Measurements from ENCODE around the gene CACNA1S. TPM values are rescaled to one million over a fixed set of nuclear protein-coding genes. Genes with fewer than 3 reads are reported as not detected.

CACNA1S gene
- total RNA-seq, 1 donor from 2014 or later, result not detected

DNA sequence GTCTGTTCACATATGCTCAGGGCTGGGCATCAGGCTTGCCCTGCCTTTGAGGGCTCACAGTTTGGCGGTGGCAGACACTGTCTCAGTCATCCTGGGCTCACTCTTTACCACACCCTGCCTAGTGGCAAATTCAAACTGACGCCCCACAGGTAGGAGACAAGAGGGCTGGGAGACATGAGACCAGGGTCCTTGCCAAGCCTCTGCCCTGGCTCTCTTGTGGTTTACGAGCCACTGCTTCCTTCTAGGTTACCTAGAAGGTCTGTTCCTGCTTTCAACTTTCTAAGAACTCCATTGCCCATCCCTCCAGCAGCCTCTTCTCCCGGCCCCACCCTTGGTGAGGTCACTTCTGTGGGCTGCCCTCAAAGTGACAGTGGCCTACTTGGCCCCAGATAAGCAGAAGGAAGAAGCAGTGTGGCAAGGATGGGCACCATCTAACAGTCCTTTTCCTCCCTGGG, 99.2 kb downstream of the CACNA1S start:
- H3K4me2 ChIP-seq (ENCODE audit: low read length), result no peak overlapping the region
- no peaks in the 10 kb centered on the region for H3K9me3 ChIP-seq (ENCODE audit: insufficient read depth, low read depth, low read length)
- no peak for DNase-seq (ENCODE audit: low read depth)
- H2AFZ ChIP-seq (ENCODE audit: low read depth, low read length), result no peak overlapping the region
- no peaks in the 10 kb centered on the region for H3K79me2 ChIP-seq (ENCODE audit: insufficient read depth, low read length)
- no peak overlapping the region for H3K4me3 Mint-ChIP-seq (ENCODE audit: unreplicated experiment)
- peaks cover 26% of the 10 kb centered on the region for H3K4me1 Mint-ChIP-seq (ENCODE audit: low read depth, unreplicated experiment)
- H3K27ac Mint-ChIP-seq (ENCODE audit: unreplicated experiment), result no peak overlapping the region
- H3K9me3 Mint-ChIP-seq (ENCODE audit: unreplicated experiment), result no peaks in the 10 kb centered on the region
- H3K9ac ChIP-seq (ENCODE audit: low read length), result no peak overlapping the region
- H3K27me3 Mint-ChIP-seq (ENCODE audit: low read depth, unreplicated experiment), result peaks cover 14% of the 10 kb centered on the region
- H3K27ac ChIP-seq (ENCODE audit: low read depth, low read length), result no peak overlapping the region
- peaks cover 21% of the 10 kb centered on the region for H4K20me1 ChIP-seq (ENCODE audit: insufficient read depth, low read length)
- H3K36me3 ChIP-seq (ENCODE audit: insufficient read depth, low read length), result no peaks in the 10 kb centered on the region
- H3K36me3 Mint-ChIP-seq (ENCODE audit: low read depth, unreplicated experiment), result no peaks in the 10 kb centered on the region
- no peak overlapping the region for H3K4me3 ChIP-seq (ENCODE audit: insufficient read depth, low read depth, low read length)
- no peak for TF ChIP-seq EZH2 (IDR thresholded peaks at IDR 0.05; ENCODE audit: insufficient read depth, low read length)
- TF ChIP-seq CTCF (IDR thresholded peaks at IDR 0.05; ENCODE audit: insufficient read depth, low read depth, low read length), result no peak
- no peak for FAIRE-seq
- H3K4me1 ChIP-seq (ENCODE audit: insufficient read depth, low read length), result peaks cover 25% of the 10 kb centered on the region
- H3K27me3 ChIP-seq (ENCODE audit: insufficient read depth, low read length), result no peaks in the 10 kb centered on the region

DNA sequence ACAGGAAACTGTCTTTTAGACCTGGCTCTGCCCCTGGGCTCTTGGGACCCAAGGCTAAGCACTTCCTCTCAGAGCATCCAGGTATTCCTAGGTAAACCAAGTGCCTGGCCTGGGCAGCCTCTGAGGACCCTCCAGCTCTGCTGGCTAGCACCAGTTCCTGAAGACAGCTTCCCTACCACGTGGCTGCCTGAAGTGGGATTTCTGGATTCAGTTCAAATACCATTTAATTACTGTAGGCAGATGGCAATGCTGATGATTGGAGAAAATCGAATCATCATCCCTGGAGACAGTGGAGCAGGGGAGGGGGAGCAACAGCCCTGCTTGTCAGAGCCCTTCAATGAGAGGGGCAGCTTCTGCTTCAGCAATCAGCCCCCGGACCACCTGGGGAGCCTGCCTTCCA, 100.6 kb downstream of the CACNA1S start:
- Histone ChIP-seq H2AFZ (ENCODE audit: low read depth, low read length) (no peak overlapping the region), H3K9me3 (ENCODE audit: insufficient read depth, low read depth, low read length) (no peaks in the 10 kb centered on the region), H3K9ac (ENCODE audit: low read length) (no peak overlapping the region), H3K4me2 (ENCODE audit: low read length) (no peak overlapping the region), H3K4me3 (ENCODE audit: insufficient read depth, low read depth, low read length) (no peak overlapping the region), H3K27me3 (ENCODE audit: insufficient read depth, low read length) (no peaks in the 10 kb centered on the region), H3K79me2 (ENCODE audit: insufficient read depth, low read length) (no peaks in the 10 kb centered on the region), H4K20me1 (ENCODE audit: insufficient read depth, low read length) (peaks cover 23% of the 10 kb centered on the region), H3K4me1 (ENCODE audit: insufficient read depth, low read length) (peaks cover 23% of the 10 kb centered on the region), H3K36me3 (ENCODE audit: insufficient read depth, low read length) (no peaks in the 10 kb centered on the region), H3K27ac (ENCODE audit: low read depth, low read length) (no peak overlapping the region)
- no peak for TF ChIP-seq EZH2 (IDR thresholded peaks at IDR 0.05; ENCODE audit: insufficient read depth, low read length)
- TF ChIP-seq CTCF (IDR thresholded peaks at IDR 0.05; ENCODE audit: insufficient read depth, low read depth, low read length), result no peak
- H3K4me1 Mint-ChIP-seq (ENCODE audit: low read depth, unreplicated experiment), result peaks cover 19% of the 10 kb centered on the region
- no peaks in the 10 kb centered on the region for H3K9me3 Mint-ChIP-seq (ENCODE audit: unreplicated experiment)
- H3K4me3 Mint-ChIP-seq (ENCODE audit: unreplicated experiment), result no peak overlapping the region
- peaks cover 14% of the 10 kb centered on the region for H3K27me3 Mint-ChIP-seq (ENCODE audit: low read depth, unreplicated experiment)
- no peak overlapping the region for H3K27ac Mint-ChIP-seq (ENCODE audit: unreplicated experiment)
- H3K36me3 Mint-ChIP-seq (ENCODE audit: low read depth, unreplicated experiment), result no peaks in the 10 kb centered on the region
- FAIRE-seq (no peak), DNase-seq (ENCODE audit: low read depth) (no peak)

DNA sequence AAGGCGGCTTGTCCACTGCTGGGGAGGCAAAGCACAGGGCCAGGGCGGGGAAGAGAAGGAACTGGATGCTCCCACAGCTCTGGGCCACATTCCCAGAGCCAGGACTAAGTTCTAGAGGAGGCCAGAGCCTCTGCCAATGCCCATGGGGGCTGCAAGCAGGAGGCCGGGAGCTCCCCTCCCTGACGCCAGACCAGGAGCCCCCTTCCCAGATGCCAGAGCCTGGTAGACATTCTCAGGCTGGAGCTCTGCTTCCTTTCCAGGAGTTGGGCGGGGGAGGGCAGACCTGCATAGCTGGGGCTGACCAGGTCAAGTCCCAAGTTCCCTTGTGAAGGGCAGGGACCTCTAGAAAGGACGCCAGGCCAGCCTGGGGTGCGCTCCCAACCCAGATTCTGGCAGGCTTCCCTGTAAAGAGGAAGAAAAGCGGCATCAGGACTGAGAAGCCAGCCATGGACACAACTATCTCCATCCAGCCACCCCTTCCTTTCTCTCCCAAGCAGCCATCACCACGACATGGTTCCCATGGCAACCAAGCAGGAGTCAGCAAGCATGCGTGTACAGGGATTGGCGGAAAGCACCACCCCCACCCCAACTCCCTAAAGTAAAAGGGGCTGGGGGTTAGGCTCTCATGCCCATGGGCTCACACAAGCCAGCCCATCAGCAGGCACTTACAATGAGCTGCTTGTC, 102.1 kb downstream of the CACNA1S start:
- no peaks in the 10 kb centered on the region for H3K27me3 ChIP-seq (ENCODE audit: insufficient read depth, low read length)
- no peak overlapping the region for H3K4me3 ChIP-seq (ENCODE audit: insufficient read depth, low read depth, low read length)
- H3K36me3 Mint-ChIP-seq (ENCODE audit: low read depth, unreplicated experiment), result no peaks in the 10 kb centered on the region
- H3K27ac Mint-ChIP-seq (ENCODE audit: unreplicated experiment), result no peak overlapping the region
- no peak overlapping the region for H3K27ac ChIP-seq (ENCODE audit: low read depth, low read length)
- H4K20me1 ChIP-seq (ENCODE audit: insufficient read depth, low read length), result peaks cover 12% of the 10 kb centered on the region
- H3K9me3 ChIP-seq (ENCODE audit: insufficient read depth, low read depth, low read length), result no peaks in the 10 kb centered on the region
- H3K4me1 Mint-ChIP-seq (ENCODE audit: low read depth, unreplicated experiment), result peaks cover 8% of the 10 kb centered on the region
- no peak overlapping the region for H3K9ac ChIP-seq (ENCODE audit: low read length)
- H3K4me1 ChIP-seq (ENCODE audit: insufficient read depth, low read length), result peaks cover 8% of the 10 kb centered on the region
- H3K79me2 ChIP-seq (ENCODE audit: insufficient read depth, low read length), result no peaks in the 10 kb centered on the region
- H2AFZ ChIP-seq (ENCODE audit: low read depth, low read length), result no peak overlapping the region
- peaks cover 14% of the 10 kb centered on the region for H3K27me3 Mint-ChIP-seq (ENCODE audit: low read depth, unreplicated experiment)
- no peak for TF ChIP-seq EZH2 (IDR thresholded peaks at IDR 0.05; ENCODE audit: insufficient read depth, low read length)
- FAIRE-seq, result no peak
- no peak overlapping the region for H3K4me2 ChIP-seq (ENCODE audit: low read length)
- no peak overlapping the region for H3K4me3 Mint-ChIP-seq (ENCODE audit: unreplicated experiment)
- H3K36me3 ChIP-seq (ENCODE audit: insufficient read depth, low read length), result no peaks in the 10 kb centered on the region
- no peak for DNase-seq (ENCODE audit: low read depth)
- no peaks in the 10 kb centered on the region for H3K9me3 Mint-ChIP-seq (ENCODE audit: unreplicated experiment)

Data from astrocyte (in vitro differentiated cells and primary cell).